Measurements from ENCODE around the gene SLC6A3.
A peak's percentile ranks its signal among the peaks of the same experiment; 100 is the strongest.
"Not testable (repeated sequence)": the region's sequence is repeated elsewhere in the genome, so short reads cannot be mapped to it uniquely, and the experiment has no call there.

Gene SLC6A3

GRCh38 chr5:1463326-1464095, 18.3 kb upstream of the SLC6A3 start:
- DNase-seq = no peak

- peak; percentile 30 for DNase-seq
Measured at GRCh38 chr5:1462358-1462757, 17.1 kb upstream of the SLC6A3 start.

GRCh38 chr5:1461396-1461795, 16.2 kb upstream of the SLC6A3 start:
- no peak for DNase-seq

- no peak for DNase-seq
Measured at GRCh38 chr5:1460054-1460682, 14.9 kb upstream of the SLC6A3 start.

- DNase-seq = not testable (repeated sequence)
Measured at GRCh38 chr5:1459435-1459834, 14.2 kb upstream of the SLC6A3 start.

GRCh38 chr5:1456110-1456881, 11.1 kb upstream of the SLC6A3 start:
- not testable (repeated sequence) for DNase-seq

GRCh38 chr5:1453613-1454012, 8.4 kb upstream of the SLC6A3 start:
- DNase-seq = no peak

GRCh38 chr5:1449081-1449630, 3.9 kb upstream of the SLC6A3 start:
- DNase-seq = no peak

- DNase-seq = no peak
Measured at GRCh38 chr5:1448511-1449011, 3.3 kb upstream of the SLC6A3 start.

GRCh38 chr5:1447671-1448361, 2.6 kb upstream of the SLC6A3 start:
- DNase-seq = no peak

- no peak for DNase-seq
Measured at GRCh38 chr5:1446602-1447343, 1.5 kb upstream of the SLC6A3 start.

- peak; percentile 41 for DNase-seq
Measured at GRCh38 chr5:1445689-1446601, 705 bp upstream of the SLC6A3 start.

GRCh38 chr5:1444361-1445189, 665 bp downstream of the SLC6A3 start:
- peak; percentile 39 for DNase-seq

- no peak for DNase-seq
Measured at GRCh38 chr5:1443991-1444360, 1.3 kb downstream of the SLC6A3 start.

GRCh38 chr5:1443171-1443570, 2.1 kb downstream of the SLC6A3 start:
- DNase-seq = no peak

GRCh38 chr5:1442222-1443145, 2.8 kb downstream of the SLC6A3 start:
- DNase-seq = no peak

GRCh38 chr5:1441166-1441865, 3.9 kb downstream of the SLC6A3 start:
- no peak for DNase-seq

- no peak for DNase-seq
Measured at GRCh38 chr5:1440098-1440493, 5.1 kb downstream of the SLC6A3 start.

All from eye (tissue), 1 donor.